NCI-H1092 (cell line): ENCODE results near the gene CD52.

Source experiments
- DNase-seq: peaks from one replicate; lab custom pipeline; 2025; lab: John Stamatoyannopoulos, UW

The CD52 gene

DNA sequence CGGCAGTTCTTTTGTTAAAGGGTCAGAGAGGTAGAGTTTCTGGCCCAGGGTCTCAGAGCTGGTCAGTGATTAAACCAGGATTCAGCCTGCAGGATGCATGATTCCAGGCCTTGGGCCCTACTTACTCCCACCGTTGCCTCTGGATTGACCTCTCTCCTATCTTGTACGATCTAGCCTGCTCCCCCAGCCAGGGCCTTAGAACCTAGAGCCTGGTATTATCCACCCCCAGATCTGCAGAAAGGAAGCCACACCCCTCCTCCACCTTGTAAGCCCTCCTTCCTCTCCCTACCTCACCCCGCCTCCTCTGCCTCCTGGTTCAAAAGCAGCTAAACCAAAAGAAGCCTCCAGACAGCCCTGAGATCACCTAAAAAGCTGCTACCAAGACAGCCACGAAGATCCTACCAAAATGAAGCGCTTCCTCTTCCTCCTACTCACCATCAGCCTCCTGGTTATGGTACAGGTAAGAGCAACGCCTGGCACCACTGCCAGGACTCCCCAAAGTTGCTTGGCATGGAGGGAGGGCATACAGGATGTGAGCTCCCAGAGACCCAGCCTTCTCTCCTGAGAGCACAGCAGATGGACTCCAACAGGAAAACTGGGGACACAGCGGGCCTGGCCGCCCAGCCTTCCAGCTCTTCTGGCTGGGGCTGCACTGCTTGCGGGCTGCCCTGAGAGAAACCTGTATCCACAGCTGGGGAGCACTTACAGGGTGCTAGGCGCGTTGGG is at the start of gene CD52:
CD52 (plus strand) TSS at position 347 of the 726 bp plus-strand sequence; CDS start at position 407, 60 bp downstream.
- no peak for DNase-seq

DNA sequence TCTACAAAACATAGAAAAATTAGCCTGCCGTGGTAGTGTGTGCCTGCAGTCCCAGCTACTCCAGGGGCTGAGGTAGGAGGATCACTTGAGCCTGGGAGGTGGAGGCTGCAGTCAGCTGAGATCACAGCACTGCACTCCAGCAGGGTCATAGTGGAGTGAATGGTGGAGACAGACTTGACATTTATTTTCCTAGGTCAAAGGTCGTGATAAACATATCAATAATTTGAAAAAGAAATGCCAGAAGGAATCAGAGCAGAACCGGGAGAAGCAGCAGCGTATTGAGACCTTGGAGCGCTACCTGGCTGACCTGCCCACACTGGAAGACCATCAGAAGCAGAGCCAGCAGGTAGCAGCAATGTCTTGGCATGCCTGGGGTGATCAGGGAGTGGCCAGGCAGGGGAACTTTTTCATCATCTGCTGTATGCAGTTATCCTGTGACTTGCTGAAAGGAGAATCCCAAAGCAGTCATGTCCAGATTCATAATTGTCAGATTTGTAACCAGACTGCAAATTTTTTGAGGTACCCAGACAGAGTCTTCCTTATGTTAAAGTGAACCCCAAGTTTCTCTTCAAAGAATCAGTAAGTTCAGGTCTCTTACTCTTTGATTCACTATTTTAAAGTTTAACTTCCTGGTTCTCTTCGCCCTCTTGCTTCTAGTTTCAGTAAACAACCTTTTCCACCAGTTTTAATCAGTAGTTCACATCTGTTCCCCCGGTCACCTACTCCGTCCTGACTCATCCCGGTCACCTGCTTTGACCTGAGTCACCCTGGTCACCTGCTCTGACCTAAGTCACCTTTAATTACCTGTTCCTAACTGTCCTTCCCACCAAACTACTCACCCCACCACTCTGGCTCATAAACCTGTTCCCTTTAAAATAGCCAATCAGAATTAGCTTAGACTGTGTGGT is 49.2 kb upstream of the CD52 start:
- DNase-seq, result no peak

DNA sequence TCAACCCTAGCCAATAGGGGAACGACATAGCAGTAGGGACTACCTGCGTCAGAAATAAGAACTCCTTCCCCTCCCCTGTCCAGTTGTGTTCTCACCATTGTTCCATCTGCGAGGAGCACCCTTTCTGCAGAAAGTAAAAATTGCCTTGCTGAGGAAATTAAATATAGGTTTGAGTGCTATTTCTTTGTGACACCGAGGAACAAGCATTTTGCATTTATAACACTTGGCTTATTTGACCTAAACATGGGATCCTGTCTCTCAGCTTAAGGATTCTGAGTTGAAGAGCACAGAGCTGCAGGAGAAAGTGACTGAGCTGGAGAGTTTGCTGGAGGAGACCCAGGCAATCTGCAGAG is 48.6 kb upstream of the CD52 start:
- DNase-seq, result no peak

- no peak for DNase-seq
Observed at GRCh38 chr1:26274801-26275425, 42.8 kb upstream of the CD52 start.

DNA sequence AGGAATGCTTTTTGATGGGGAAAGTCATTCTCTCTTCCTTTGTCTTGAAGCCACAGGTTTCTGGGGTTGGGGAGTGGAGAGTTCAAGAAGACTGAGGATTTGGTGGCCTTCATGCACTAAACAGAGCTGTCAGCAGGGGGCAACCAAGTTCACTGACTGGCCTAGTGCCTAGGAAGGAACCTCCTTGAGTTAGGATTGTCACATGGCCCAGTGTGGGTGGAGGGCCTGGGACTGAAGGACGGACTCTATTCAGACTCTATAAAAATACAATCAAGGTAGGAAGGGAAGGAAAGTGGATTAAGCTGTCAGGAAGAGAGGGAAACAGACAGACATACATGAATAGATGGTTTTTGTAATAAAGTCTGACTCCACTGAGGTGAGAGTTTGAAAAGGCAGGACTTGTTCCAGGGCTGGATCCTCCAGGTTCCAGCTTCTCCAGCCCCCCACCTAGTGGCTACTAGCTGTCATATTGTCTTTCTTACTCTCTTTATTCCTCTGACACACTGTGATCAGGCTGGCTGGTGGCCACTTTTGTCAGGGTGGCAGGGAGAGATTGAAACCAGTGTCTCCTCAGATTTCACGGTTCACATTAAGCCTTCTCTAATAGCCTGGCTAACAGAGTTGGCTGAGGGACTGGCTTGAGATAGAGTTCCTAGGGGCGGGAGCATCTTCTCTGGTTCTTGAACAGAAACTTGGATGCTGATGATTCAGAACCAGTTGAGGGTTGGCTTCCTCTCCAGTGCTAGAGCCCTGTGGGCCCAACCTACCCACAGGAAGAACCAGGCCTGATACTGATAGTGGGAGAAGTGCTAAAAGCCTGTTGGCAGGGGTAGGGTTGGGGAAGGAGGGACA is 42.0 kb upstream of the CD52 start:
- peak; percentile 32 for DNase-seq

- no peak for DNase-seq
Observed at GRCh38 chr1:26276432-26276838, 41.3 kb upstream of the CD52 start.

GRCh38 chr1:26277261-26277661 is 40.5 kb upstream of the CD52 start:
- DNase-seq, result no peak

DNA sequence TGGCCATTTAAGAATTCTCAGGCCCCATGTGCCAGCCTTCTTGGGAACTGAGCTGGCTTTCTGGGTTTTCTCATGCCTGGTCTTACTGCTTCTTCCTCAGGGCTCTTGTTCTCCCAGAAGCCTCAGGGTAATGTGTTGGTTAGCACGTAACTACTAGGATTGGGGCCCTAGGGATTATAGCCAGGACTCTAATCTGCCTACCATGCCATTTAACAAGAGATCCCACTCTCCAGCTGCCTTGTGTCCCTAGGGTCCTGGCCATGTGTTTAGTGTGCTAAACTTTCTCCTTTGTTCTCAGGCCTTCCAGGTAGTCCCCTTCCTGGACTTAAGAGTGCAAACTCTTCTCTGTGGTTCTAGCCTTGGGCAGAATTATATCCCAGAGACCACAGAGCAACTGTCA is 40.0 kb upstream of the CD52 start:
- no peak for DNase-seq

- DNase-seq, result no peak
Observed at GRCh38 chr1:26278303-26278702, 39.5 kb upstream of the CD52 start.

GRCh38 chr1:26278724-26279455 is 38.9 kb upstream of the CD52 start:
- no peak for DNase-seq

GRCh38 chr1:26279456-26280332 is 38.1 kb upstream of the CD52 start, which contains the start of gene SH3BGRL3:
Gene SH3BGRL3 (plus strand): TSS chr1:26280086. CDS start chr1:26280156, 70 bp downstream.
- peak; percentile 69 for DNase-seq

GRCh38 chr1:26280333-26281042 is 37.3 kb upstream of the CD52 start:
- no peak for DNase-seq

DNA sequence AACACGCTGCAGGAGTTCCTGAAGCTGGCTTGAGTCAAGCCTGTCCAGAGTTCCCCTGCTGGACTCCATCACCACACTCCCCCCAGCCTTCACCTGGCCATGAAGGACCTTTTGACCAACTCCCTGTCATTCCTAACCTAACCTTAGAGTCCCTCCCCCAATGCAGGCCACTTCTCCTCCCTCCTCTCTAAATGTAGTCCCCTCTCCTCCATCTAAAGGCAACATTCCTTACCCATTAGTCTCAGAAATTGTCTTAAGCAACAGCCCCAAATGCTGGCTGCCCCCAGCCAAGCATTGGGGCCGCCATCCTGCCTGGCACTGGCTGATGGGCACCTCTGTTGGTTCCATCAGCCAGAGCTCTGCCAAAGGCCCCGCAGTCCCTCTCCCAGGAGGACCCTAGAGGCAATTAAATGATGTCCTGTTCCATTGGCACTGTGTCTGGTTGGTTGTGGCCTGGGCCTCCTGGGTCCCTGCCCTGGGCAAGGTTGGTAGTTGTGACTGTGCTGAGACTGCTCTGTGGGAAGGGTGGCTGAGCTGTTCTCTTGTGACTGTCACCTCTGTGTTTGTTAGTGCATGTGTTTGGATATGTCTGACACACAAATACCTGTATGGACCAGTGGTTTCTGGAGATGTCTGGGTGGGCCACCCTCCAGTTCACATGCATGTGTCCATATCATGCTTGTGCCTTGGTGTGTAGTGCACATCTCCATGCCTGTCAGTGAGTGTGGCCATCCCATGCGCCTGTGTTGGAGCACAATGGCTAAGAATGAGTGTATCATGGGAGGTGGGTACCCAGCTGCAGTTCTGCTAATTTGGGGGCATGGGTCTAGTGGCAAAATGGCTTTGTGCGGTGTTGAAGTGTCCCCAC is 36.4 kb upstream of the CD52 start:
- DNase-seq, result no peak

DNA sequence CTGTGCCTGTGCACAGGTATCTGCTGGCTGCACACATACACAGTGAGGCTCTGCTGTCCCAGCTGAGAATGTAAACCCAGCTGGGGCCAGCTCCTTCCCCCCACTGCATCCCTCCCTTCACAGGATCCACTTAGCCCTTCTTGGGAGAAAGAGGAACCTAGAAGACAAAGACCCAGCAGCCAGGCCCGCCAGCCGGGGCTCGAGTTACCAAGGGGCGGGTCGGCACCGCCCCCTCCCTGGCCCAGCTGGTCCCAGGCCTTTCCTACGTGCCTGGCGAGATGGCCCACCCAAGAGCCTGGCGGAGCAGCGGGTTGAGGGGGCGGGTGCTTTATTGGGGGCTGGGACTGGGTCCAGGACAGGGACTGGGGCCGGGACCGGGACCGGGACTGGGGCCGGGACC is 35.8 kb upstream of the CD52 start:
- no peak for DNase-seq

GRCh38 chr1:26282401-26282918 is 35.3 kb upstream of the CD52 start:
- DNase-seq, result no peak

DNA sequence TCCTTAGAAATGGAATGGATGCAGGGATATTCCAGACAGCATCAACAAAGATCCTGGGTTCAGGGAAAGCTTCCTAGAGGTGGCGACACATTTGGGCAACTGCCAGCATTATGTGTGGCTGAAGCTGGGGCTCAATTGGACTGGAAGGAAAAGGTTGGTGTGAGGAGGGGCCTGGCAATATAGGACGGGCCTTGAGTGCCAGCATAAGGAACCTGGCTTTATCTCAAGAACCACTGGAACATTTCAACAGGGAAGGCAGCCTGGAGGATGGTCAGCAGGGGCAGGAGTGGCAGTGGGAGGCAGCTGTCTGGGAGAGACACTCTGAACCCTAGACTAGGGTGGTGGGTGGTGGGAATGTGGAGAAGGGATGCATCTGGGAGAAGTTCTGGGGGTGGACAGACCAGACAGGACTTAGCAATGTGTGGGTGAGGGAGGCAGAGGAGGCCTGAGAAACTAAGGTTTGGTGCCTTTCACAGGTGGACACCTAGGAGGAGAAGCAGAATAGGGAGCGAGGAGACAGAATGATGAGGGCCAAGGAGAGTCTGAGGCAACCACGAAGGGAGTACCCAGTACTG is 34.4 kb upstream of the CD52 start:
- DNase-seq, result no peak

DNA sequence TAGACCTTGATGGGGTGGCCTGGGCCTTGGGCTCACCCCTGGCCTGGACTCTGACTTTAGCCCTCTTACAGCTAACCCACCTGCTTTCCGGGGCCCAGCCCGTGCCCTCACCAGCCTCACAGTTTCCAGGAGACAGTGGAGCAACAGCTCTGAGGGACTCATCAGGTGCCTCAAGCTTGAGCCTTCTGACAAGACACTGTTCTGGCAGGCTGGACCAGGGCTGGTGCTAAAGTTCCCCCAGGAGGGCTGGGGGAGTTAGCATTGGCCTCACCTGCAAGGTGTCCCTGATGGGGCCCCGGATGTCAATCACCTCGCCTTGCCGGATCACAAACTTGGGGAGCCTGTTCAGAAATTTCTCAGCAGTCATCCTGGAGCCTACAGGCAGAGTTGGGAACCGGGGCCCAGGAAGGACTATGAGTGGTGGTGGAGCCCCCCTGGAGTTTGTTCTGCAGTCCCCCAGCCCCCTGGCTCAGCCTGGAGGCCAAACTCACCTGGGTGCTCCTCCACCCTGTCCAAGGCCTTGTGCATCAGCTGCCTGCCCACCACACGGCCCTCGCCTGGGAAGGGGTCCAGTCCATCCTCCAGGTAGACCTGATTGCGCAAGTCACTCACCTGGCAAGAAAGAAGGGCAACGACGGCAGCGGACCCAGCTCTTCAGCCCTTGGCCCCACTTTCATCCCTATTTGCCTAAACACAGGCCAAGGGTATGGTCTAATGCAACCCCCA is 33.7 kb upstream of the CD52 start:
- DNase-seq, result no peak
